ENCODE results near the gene CACNA1B. TPM values are rescaled to one million over a fixed set of nuclear protein-coding genes. Genes with fewer than 3 reads are reported as not detected.

The CACNA1B gene
- total RNA-seq, 4 donors from 2014 or later: not detected

DNA sequence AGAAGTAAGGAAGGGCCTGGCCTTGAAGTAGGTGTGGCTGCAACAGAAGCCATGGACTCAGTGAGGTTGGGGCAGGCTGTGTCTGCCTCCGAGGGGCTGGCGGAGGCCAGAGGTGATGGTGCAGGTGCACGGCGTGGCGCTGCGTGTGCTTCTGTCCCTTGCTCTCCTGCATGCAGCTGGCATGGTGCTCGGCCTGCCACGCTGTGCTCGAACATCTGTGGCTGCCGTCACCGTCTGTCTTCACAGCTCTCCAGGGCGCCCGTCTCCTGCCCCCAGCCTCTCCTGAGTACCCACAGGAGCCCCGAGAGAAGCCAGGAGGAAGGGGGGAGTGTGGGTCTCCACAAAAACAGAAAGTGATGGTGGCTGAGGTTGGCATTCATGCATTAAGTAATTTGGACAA, 193.7 kb downstream of the CACNA1B start:
- TF ChIP-seq, protein P1, sequence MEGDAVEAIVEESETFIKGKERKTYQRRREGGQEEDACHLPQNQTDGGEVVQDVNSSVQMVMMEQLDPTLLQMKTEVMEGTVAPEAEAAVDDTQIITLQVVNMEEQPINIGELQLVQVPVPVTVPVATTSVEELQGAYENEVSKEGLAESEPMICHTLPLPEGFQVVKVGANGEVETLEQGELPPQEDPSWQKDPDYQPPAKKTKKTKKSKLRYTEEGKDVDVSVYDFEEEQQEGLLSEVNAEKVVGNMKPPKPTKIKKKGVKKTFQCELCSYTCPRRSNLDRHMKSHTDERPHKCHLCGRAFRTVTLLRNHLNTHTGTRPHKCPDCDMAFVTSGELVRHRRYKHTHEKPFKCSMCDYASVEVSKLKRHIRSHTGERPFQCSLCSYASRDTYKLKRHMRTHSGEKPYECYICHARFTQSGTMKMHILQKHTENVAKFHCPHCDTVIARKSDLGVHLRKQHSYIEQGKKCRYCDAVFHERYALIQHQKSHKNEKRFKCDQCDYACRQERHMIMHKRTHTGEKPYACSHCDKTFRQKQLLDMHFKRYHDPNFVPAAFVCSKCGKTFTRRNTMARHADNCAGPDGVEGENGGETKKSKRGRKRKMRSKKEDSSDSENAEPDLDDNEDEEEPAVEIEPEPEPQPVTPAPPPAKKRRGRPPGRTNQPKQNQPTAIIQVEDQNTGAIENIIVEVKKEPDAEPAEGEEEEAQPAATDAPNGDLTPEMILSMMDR (IDR thresholded peaks at IDR 0.05): no peak
- ATAC-seq (ENCODE audit: low FRiP score): no peak
- no peak for DNase-seq (ENCODE audit: low spot score)

DNA sequence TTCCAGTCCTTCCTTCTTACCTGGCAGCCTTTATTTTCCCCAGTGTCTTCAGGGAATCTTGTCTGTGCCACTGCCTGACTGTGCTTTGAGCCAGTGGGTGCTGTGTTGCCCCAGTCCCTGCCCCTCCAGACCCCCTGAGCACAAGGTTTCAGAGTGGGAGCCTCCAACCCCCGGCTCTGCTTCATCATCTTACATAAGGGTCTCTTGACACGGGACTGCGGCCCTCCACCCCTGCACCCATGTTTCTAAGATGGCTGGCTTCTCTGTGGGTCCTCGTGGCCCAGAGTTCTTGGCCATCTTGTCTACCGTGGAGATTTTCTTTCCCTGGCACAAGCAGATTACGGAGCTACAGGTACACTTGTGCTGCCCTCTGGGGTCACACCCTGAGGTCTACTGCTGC, 194.1 kb downstream of the CACNA1B start:
- ATAC-seq (ENCODE audit: low FRiP score): no peak
- TF ChIP-seq, protein P1 (IDR thresholded peaks at IDR 0.05): no peak
- DNase-seq (ENCODE audit: low spot score): no peak

GRCh38 chr9:138072161-138072842, 194.7 kb downstream of the CACNA1B start:
- ATAC-seq (ENCODE audit: low FRiP score): no peak
- TF ChIP-seq, protein P1 (IDR thresholded peaks at IDR 0.05): no peak
- no peak for DNase-seq (ENCODE audit: low spot score)

DNA sequence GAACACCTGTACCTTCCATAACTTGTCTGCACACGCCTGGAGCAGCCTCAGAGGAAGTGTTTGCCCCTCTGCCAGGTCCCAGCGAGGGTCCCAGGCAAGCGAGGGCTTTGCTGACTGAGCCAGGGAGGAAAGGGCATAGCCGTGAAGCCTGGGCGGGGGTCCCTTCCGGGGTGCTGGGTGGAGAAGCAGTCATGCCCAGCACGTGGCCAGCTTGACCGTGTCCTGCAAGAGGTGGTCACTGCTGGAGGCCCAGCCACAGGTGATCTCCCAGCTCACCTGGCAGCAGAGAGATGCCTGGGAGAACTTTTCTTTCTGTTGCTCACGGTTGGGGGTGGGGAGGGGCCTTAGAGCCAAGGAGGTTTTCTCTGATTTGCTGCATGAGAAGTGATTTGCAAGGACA, 195.3 kb downstream of the CACNA1B start:
- TF ChIP-seq, protein P1 (IDR thresholded peaks at IDR 0.05): no peak
- DNase-seq (ENCODE audit: low spot score) (no peak), ATAC-seq (ENCODE audit: low FRiP score) (no peak)

GRCh38 chr9:138073408-138073807, 195.8 kb downstream of the CACNA1B start:
- DNase-seq (ENCODE audit: low spot score) (no peak), ATAC-seq (ENCODE audit: low FRiP score) (no peak)

GRCh38 chr9:138073808-138074207, 196.2 kb downstream of the CACNA1B start:
- TF ChIP-seq, protein P1 (IDR thresholded peaks at IDR 0.05): no peak
- no peak for ATAC-seq (ENCODE audit: low FRiP score)
- DNase-seq (ENCODE audit: low spot score): no peak

More at GRCh38 chr9:138073408-138073807, 195.8 kb downstream of the CACNA1B start:
- TF ChIP-seq, protein P1 (IDR thresholded peaks at IDR 0.05): no peak

DNA sequence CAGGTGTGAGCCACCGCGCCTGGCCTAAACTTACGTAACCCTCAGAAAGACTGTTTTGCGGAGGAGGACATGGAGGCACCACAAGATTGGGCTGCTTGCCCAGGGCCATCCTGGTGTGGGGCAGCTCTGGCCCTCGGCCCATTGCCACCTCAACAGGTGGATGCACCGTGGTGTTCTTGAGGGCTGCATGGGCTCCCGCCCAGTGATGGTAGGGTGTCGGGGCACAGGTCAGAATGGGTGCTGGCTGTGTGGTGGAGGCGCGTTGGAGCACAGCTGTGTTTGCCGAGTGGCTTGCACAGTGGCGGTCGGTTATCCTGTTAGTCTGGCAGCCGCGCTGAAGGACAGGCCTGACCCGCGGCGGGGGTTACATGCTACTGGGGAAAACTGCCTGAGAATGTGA, 196.9 kb downstream of the CACNA1B start:
- ATAC-seq (ENCODE audit: low FRiP score): no peak
- no peak for DNase-seq (ENCODE audit: low spot score)
- TF ChIP-seq, protein P1 (IDR thresholded peaks at IDR 0.05): no peak
